MM.1S (cell line): ENCODE data around the gene ARPC5.

ENCODE experiments used
- EZH2 ChIP-seq: fragments of 300-600 bp; sonication (generic); optimal IDR thresholded peaks from 2 replicates; pipeline ENCODE3; 2017; ENCODE audit warnings: low read depth, mild to moderate bottlenecking, antibody characterized with exemption, low read length, mixed read lengths
- TF ChIP-seq, protein P1 (sequence below): fragments of 300-600 bp; sonication (generic); IDR thresholded peaks from 2 replicates; pipeline ENCODE4 v1.5.1; 2016; ENCODE audit warnings: antibody characterized with exemption, low read length, mixed read lengths

GRCh38 chr1:183577897-183578465 is 57.6 kb downstream of the ARPC5 start:
- TF ChIP-seq, protein P1, sequence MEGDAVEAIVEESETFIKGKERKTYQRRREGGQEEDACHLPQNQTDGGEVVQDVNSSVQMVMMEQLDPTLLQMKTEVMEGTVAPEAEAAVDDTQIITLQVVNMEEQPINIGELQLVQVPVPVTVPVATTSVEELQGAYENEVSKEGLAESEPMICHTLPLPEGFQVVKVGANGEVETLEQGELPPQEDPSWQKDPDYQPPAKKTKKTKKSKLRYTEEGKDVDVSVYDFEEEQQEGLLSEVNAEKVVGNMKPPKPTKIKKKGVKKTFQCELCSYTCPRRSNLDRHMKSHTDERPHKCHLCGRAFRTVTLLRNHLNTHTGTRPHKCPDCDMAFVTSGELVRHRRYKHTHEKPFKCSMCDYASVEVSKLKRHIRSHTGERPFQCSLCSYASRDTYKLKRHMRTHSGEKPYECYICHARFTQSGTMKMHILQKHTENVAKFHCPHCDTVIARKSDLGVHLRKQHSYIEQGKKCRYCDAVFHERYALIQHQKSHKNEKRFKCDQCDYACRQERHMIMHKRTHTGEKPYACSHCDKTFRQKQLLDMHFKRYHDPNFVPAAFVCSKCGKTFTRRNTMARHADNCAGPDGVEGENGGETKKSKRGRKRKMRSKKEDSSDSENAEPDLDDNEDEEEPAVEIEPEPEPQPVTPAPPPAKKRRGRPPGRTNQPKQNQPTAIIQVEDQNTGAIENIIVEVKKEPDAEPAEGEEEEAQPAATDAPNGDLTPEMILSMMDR, result no peak
- TF ChIP-seq EZH2, result no peak
